Psoas muscle (tissue), 8 donors: Measurements from ENCODE around the gene PIM3. TPM values are rescaled to one million over a fixed set of nuclear protein-coding genes. Genes with fewer than 3 reads are reported as not detected.

ENCODE experiments used
- ATAC-seq, 4 donors: fragments of 200-7000 bp; cut with Tn5 transposase; one replicate each; pipeline ENCODE4 v1.9.1; 2020; ENCODE audit warnings: moderate library complexity in 3 of 4, mild to moderate bottlenecking in 2 of 4
- DNase-seq, 2 donors: peaks; one replicate each; pipeline ENCODE4 v3.0.0-alpha.2; 2020
- H3K27ac ChIP-seq: fragments of 200-600 bp; one replicate; pipeline ENCODE4 v1.8.0; 2022
- H3K27me3 ChIP-seq, 3 donors: fragments of 200-600 bp in 1 of 3; one replicate each; pipeline versions ENCODE4 v1.6.1 to v1.8.0; 2013 to 2022; ENCODE audit warnings: low read length in 2 of 3, mild to moderate bottlenecking in 2 of 3, moderate library complexity in 1 of 3; ENCODE audit not compliant: insufficient read depth in 3 of 3
- H3K36me3 ChIP-seq, 2 donors: fragments of 200-600 bp in 1 of 2; one replicate each; pipeline versions ENCODE4 v1.6.1 to v1.8.0; 2013 to 2022; ENCODE audit warnings: low read depth in 1 of 2, mild to moderate bottlenecking in 1 of 2, moderate library complexity in 1 of 2; ENCODE audit not compliant: insufficient read depth in 1 of 2
- H3K4me1 ChIP-seq: fragments of 200-600 bp; one replicate; pipeline ENCODE4 v1.8.0; 2022
- H3K4me3 ChIP-seq: fragments of 200-600 bp; one replicate; pipeline ENCODE4 v1.8.0; 2022; ENCODE audit warnings: mild to moderate bottlenecking
- H3K9me3 ChIP-seq: fragments of 200-600 bp; one replicate; pipeline ENCODE4 v1.8.0; 2022
- WGBS, 3 donors: extraction: QIAGEN DNeasy Blood & Tissue Kit; methylation state at CpG; one replicate each; pipeline versions ENCODE4 v1.1.6 to v1.1.7; 2013; 5-methylcytosine and 5-hydroxymethylcytosine counted together
- intact Hi-C, 2 donors: fragments of 100-400 bp; cut with DNase I; formaldehyde crosslinking; loops; one replicate each; pipeline versions ENCODE4 v1.11.0 to v1.14.2; 2022
- polyA plus RNA-seq, 3 donors: library from polyadenylated mRNA; stranded (reverse); fragments of 200-250 nt; gene quantifications; one replicate each; pipeline ENCODE4 v1.2.3, GENCODE V29; 2013
- total RNA-seq, 4 donors: library from RNA; stranded (reverse); fragmentation: NEBNext Ultra II Directional in 2 of 4; extraction: Animal tissue kit (Norgen Biotek cat#: 25700) in 2 of 4; gene quantifications; one replicate each; pipeline versions ENCODE4 v1.2.1 to v1.2.4, GENCODE V29; 2021 to 2023
- TF ChIP-seq, protein P1 (sequence below): fragments of 200-600 bp; IDR thresholded peaks from one replicate; pipeline ENCODE4 v1.8.0; 2022; ENCODE audit warnings: antibody characterized with exemption
- donor health status: healthy with polysubstance abuse.
- donor health status: DM: no; HTN: no; CAD: no; lungs with moderate emphysema.
- donor health status: Bipolar disorder and iron deficiency.
- donor health status: healthy.
- donor health status: DM: yes; HTN: yes; CAD: no.
- donor health status: DM: no; HTN: no; CAD: no.
- donor health status: DM: no; HTN: no; CAD: no.
- donor health status: DM: yes; HTN: yes; CAD: no.

Gene PIM3
- total and polyA plus RNA-seq, 7 donors: 40.5 to 128 (median 79.0) TPM

DNA sequence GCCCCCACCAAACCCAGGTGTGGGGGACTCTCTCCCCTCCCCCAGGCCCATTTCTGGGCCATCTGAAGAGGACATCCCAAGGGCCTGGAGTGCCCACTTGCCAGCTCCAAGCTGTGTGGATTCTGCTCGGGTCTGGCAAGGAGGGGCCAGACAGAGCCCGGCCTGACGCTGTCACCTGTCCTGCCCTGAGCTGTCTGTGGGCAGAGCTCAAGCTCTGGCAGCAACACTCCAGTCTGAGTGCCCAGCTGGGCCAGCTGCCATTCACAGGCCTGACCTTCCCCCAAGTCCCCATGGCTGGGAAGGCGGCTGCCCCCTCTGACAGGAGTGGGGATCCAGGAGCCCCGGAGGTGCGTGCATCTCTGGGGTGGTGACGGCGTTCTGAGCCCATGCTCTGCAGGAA lies 6.2 kb upstream of the PIM3 start:
- Histone ChIP-seq H3K4me1 (peaks cover 33% of the 10 kb centered on the region), H3K4me3 (no peak overlapping the region), H3K36me3 (no peaks in the 10 kb centered on the region), H3K27me3 (no peaks in the 10 kb centered on the region), H3K27ac (peak overlapping the region; percentile 89), H3K9me3 (no peaks in the 10 kb centered on the region)
- ATAC-seq: peak; percentile 85 to 95 (median 90)
- DNase-seq: peak; percentile 72 to 90
- intact Hi-C loops: no loop called here
- TF ChIP-seq, protein P1, sequence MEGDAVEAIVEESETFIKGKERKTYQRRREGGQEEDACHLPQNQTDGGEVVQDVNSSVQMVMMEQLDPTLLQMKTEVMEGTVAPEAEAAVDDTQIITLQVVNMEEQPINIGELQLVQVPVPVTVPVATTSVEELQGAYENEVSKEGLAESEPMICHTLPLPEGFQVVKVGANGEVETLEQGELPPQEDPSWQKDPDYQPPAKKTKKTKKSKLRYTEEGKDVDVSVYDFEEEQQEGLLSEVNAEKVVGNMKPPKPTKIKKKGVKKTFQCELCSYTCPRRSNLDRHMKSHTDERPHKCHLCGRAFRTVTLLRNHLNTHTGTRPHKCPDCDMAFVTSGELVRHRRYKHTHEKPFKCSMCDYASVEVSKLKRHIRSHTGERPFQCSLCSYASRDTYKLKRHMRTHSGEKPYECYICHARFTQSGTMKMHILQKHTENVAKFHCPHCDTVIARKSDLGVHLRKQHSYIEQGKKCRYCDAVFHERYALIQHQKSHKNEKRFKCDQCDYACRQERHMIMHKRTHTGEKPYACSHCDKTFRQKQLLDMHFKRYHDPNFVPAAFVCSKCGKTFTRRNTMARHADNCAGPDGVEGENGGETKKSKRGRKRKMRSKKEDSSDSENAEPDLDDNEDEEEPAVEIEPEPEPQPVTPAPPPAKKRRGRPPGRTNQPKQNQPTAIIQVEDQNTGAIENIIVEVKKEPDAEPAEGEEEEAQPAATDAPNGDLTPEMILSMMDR: no peak
- 20 to 47% (median 30%) methylated on average over 7 to 8 of the region's 8 CpGs for WGBS, 3 donors

DNA sequence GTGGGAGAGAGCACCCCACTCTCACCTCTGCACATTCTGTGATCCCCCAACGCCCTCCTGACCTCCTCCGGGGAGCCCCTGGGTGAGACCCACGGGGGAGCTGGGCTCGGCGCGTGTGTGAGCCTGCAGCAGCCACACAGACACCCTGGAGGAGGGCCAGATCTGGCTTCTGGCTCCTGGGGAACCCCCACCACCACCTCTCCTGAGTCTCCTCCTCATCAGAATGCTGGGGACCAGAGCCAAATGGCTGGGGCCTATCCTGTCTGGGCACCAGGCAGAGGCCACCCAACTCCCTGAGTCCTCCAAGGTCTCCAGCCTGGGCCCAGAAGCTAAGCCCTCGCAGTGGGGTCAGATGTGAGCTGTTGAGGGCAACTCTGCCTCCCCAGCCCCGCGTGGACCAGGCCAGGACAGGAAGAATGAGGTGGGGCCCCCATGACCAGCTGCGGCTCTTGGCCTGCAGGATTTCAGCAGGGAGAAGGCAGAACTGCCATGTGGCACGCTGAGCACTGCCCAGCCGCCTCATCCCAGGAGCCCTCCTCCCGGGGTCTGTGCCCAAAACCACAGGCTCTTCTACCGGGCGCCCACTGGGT lies 5.5 kb upstream of the PIM3 start:
- peak; percentile 17 to 59 for DNase-seq
- ATAC-seq: no peak
- Histone ChIP-seq H3K36me3 (no peaks in the 10 kb centered on the region), H3K4me3 (no peak overlapping the region), H3K27ac (peak overlapping the region; percentile 89), H3K9me3 (no peaks in the 10 kb centered on the region), H3K4me1 (peaks cover 40% of the 10 kb centered on the region), H3K27me3 (no peaks in the 10 kb centered on the region)
- intact Hi-C loops: no loop called here
- WGBS, 3 donors: 45 to 67% (median 53%) methylated on average over 14 to 15 of the region's 15 CpGs
- TF ChIP-seq, protein P1: no peak

DNA sequence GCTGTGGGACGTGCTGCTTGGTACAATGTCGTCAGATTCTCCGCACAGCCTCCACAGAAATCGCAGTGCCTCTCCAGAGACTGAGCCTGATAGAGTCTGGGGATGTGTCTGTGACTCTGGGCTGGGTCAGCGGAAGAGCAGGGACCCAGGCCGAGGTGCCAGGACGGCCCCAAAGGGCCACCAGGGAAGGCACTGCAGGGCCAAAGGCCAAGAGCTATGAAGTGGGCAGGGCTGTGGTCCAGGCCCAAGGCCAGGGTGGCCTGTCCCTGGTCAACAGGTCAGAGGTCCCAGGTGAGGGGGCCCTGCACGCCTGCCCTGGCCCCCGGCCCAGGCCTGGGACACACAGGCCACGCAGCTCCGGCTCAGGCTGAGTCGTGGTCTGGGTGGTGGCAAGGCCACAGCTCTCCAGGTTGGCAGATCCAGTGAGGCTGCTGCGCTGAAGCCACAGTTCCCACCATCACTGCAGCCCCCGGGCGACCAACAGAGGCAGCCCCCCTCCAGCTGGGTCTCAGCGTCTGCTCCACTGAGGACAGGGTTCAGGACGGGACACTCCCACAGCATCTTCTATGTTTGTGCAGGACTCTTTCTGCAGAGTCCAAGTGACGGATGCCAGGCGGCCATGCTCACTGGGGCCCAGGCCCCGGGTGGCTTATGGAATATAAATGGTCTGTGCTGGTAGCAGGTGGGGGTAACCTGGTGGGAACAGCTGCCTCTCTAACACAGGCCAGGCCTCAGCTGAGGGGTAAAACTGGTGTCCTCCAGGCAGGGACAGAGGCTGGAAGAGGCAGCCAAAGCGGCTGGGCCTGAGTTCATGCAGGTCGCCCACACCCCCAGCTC lies 4.8 kb upstream of the PIM3 start:
- Histone ChIP-seq H3K27ac (peak overlapping the region; percentile 89), H3K4me3 (no peak overlapping the region), H3K4me1 (peaks cover 40% of the 10 kb centered on the region), H3K36me3 (no peaks in the 10 kb centered on the region), H3K9me3 (no peaks in the 10 kb centered on the region), H3K27me3 (no peaks in the 10 kb centered on the region)
- TF ChIP-seq, protein P1: no peak
- peak; percentile 14 to 43 for DNase-seq
- no peak for ATAC-seq
- 79 to 91% (median 82%) methylated on average over 22 of the region's 22 CpGs for WGBS, 3 donors
- intact Hi-C loops: no loop called here

DNA sequence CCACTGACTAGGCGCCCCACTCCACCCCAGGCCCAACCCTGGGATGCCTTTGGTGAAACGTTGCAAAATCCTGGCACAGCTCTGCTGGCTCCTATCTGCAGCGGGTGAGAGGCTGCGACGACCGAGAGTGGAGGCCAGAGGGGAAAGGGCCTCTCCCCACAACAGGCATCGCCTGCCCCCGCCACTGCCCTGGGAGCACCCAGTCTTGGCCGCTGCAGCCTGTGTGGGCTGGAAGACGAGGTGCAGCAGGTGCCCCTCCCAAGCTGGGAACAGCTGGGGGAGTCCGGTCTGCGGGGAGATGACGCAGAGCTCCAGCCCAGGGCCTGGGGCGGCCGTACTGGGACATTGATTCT lies 4.2 kb upstream of the PIM3 start:
- no peaks in the 10 kb centered on the region for H3K27me3 ChIP-seq
- H3K9me3 ChIP-seq: no peaks in the 10 kb centered on the region
- intact Hi-C loops: no loop called here
- TF ChIP-seq, protein P1: no peak
- 72 to 76% (median 75%) methylated on average over 15 of the region's 15 CpGs for WGBS, 3 donors
- ATAC-seq (no peak), DNase-seq (peak; percentile 33 to 58)
- H3K4me3 ChIP-seq: no peak overlapping the region
- H3K4me1 ChIP-seq: peaks cover 40% of the 10 kb centered on the region
- H3K36me3 ChIP-seq: no peaks in the 10 kb centered on the region
- no peak overlapping the region for H3K27ac ChIP-seq
